Forelimb muscle (tissue), 1 donor: ENCODE data around the gene PARVA. TPM values are rescaled to one million over a fixed set of nuclear protein-coding genes. Genes with fewer than 3 reads are reported as not detected.

ENCODE experiments used
- DNase-seq: peaks from one replicate; pipeline ENCODE4 v3.0.0-alpha.2; 2013; ENCODE audit warnings: low read depth
- polyA plus RNA-seq: library from polyadenylated mRNA; unstranded; fragments of 120-200 nt; gene quantifications from one replicate; pipeline ENCODE4 v1.2.1, GENCODE V29; 2013; ENCODE audit not compliant: insufficient read length

PARVA gene
- polyA plus RNA-seq, 1 donor = 49.9 TPM

GRCh38 chr11:12430954-12431595, 53.7 kb downstream of the PARVA start:
- no peak for DNase-seq

DNA sequence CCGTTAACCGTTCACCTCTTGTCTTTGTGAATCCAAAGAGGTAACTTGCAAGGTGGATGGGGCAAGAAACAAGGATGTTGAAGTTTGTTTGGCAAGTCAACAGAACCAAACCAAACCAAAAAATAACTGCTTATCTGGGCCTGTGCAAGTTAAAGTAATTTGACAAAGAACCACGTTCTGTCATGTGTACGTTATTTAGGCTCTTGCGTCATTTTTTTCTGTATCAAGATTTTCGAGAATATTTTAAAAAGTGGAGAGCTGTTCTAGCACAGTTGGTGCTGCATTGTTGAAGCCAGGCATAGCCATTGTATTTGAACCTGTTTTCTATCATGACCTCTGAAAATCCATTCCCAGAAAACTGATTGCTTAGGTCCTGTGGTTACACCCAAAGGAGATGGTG, 55.1 kb downstream of the PARVA start:
- DNase-seq = no peak

GRCh38 chr11:12433121-12433520, 55.8 kb downstream of the PARVA start:
- DNase-seq = no peak

DNA sequence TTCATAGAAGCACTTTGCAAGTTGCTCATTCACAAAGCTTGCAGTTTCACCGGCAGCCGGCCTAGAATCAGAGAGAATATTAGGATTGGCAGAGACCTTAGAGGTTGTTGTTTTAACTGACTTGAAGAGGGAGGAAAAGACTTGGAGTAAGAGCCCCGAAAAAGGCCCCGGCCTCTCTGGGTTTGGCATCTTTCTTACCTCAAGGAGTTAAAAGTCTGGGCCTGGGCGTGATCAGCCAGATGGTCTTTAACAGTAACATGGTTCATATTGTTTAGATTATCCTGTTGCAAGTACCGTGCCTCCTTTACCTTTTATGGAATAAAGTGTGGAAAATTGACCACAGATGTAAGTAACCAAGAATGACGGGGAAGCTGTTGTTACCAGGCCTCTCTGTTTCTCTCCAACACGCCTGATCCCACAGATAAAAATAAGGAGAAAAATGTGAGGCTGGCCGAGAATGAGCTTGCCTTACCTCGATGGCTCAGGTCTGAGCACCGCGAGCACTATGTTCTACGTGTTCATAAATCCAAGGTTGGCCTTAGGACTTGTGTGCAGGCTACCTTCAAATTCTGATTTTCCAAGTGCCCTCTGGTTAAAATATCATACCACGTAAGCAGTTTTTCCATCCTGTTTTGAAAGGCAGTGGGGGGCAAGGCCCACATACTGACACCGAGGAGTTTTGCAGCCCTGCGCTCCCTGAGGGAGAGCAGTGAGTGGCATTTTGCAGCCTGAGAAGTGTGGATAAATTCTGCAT, 56.4 kb downstream of the PARVA start:
- no peak for DNase-seq

- no peak for DNase-seq
Measured at GRCh38 chr11:12434325-12434654, 56.9 kb downstream of the PARVA start.

DNA sequence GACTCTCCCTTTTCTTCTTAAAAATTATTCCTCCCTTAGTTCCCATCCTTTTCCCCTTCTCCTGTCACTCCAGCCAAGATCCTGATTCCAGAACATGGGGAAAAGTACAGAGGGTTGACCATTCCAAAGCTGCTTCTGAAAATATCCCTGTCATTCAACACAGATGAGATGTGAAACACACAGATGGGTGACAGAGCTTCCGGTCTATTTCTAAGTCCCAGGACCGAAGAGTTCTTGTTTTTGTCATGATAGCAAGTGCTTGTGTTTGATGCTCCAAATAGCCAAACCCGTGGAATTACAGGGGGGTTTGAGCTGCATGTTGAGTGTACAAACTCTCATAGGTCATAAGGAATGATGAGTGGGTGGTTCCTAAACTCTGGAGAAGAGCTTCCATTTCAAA, 57.9 kb downstream of the PARVA start:
- no peak for DNase-seq

GRCh38 chr11:12436266-12436665, 58.9 kb downstream of the PARVA start:
- no peak for DNase-seq

DNA sequence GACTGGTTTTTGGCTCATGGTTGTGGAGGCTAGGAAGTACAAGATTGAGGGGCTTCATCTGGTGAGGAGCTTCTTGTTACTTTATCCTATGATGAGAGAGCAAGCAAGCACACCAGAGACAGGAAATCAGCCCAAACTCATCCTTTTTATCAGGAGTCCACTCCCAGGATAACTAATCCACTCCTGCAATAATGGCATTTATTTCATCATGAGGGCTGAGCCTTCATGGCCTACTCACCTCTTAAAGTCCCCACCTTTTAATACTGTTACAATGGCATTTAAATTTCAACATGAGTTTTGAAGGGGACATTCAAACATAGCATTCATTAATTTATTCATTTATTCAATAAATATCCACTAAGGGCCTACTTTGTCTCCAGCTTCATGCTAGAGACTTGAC, 60.9 kb downstream of the PARVA start:
- no peak for DNase-seq

GRCh38 chr11:12439615-12440014, 62.2 kb downstream of the PARVA start:
- no peak for DNase-seq

DNA sequence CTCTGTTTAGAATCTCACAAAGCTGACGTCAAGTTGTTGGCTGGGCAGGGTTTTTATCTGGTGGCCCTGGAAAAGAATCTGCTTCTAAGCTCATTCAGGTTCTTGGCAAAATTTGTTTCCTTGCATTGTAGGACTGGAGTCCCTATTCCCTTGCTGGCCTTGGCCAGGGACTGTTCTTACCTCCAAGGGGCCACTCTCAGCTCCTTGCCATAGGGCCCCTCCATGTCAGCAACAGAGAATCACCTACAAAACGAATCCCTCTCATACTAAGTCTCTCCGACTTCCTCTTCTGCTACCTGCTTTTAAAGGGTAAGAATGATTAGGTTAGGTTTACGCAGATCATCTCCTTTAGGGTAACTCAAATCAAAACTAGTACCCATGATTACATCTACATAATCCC, 63.2 kb downstream of the PARVA start:
- DNase-seq = no peak

DNA sequence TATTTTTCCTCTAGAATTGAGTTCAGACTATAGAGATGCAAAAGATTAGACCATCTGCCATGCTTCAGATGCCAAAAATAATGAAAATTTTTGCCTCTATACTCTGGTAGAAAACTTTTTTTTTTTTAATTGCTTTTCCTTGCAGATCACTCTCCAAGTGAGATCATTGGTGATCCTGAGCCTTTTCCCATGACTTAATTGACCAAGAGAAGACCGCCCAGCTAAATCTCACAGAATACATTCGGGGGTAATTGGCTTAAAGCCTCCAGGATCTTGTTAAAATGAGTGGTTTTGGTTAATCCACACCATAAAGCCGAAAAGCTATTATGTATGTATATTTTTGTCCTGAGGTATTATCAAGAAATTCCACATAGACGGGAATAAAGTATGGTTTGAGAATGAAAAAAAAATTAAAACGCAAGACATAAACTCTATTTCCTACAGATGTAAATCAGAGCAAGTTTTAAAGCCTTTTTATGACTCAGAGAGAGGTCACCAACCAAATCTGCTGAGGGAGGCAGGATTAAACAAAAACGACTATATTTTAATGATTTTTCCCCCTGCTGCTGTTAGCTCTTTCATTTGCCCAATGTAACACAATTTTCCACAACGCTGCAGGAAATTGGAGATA, 64.0 kb downstream of the PARVA start:
- DNase-seq = no peak

DNA sequence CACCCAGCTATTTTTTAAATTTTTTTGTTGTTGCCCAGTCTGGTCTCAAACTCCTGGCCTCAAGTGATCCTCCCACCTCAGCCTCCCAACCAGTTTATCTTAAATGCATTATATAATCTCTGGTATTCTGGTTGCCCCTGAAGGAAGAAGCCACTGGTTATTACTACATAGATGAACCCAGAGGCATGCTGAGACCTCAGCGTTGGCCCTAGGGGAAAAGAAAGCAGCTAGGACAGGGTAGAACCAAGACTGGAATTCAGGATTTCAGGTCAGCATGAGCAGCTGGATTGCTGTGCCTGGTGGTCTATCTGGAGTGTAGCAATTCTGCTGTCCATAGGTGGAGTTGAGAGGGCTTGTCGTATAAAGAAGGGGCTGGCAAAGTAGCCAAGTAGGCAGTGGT, 67.2 kb downstream of the PARVA start:
- no peak for DNase-seq

DNA sequence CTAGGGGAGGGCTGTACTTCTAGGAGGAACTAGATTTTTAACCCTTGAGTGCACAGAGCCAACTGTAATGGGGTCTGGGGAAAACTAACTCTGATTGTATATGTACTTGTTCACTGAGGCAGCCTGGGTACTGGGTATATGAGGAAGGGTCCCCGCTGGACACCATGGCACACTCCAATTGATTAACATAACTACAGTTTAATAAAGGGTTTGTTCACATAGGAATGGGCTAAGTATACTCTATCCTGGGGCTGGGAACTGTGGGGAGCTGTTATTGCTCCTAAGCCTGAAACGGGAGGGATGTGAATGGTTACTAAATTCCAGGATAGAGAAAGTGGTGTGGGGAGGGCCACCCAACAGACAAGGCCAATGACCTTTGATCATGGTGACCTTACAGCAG, 67.6 kb downstream of the PARVA start:
- DNase-seq = no peak

- no peak for DNase-seq
Measured at GRCh38 chr11:12446863-12447262, 69.5 kb downstream of the PARVA start.

DNA sequence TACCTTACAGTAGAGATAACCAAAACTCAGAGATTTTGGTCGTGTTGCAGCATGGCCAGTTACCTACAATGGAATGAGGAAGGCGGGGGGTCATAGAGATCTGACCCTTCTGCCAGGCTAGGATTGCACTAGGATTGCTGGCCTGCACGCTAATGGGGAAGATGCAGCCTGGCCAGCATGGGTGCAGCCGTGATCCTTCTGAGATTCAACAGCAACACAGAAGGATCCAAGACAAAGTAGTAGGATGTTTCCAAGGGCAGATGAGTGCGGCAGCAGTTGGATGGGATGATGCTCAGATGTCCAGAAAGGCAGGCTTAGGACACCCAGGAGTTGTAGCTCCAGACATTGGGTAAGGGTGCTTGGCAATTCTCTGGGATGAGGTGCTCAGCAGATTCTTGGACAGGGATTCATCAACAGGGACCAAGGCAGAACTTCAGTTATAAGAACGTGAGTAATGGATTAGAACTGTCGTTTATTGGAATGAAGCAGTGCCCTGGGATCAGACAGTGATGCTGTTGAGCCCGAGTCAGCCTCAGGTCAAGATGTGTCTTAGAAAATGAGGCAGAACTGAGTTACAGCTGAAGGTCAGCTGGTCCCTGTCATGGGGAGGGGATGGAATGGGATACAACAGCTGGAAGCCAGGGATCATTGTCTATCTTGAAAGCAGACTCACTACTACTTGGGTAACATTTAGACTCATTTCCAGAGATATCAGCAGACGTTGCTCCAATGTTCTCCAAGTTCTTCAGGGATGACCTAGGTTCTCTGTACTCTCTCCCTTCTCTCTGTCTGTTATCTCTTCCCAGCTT, 71.0 kb downstream of the PARVA start:
- no peak for DNase-seq

- DNase-seq = no peak
Measured at GRCh38 chr11:12449961-12450715, 72.8 kb downstream of the PARVA start.

GRCh38 chr11:12451179-12451814, 73.9 kb downstream of the PARVA start:
- DNase-seq = no peak

GRCh38 chr11:12453243-12453642, 75.9 kb downstream of the PARVA start:
- no peak for DNase-seq

GRCh38 chr11:12454782-12455181, 77.4 kb downstream of the PARVA start:
- no peak for DNase-seq

GRCh38 chr11:12455938-12456337, 78.6 kb downstream of the PARVA start:
- no peak for DNase-seq
